Neuronal stem cell (in vitro differentiated cells): ENCODE data around the gene LRCH2. TPM values are rescaled to one million over a fixed set of nuclear protein-coding genes. Genes with fewer than 3 reads are reported as not detected.
A peak's percentile ranks its signal among the peaks of the same experiment; 100 is the strongest.

Source experiments
- DNase-seq: peaks from one replicate; pipeline ENCODE4 v3.0.0-alpha.2; 2013; ENCODE audit warnings: low spot score
- H2AFZ ChIP-seq: one replicate; pipeline ENCODE4 v1.6.1; 2013; ENCODE audit warnings: mild to moderate bottlenecking, low read length, inconsistent platforms
- H2AK5ac ChIP-seq: 2 replicates; pipeline ENCODE4 v1.6.1; 2013; ENCODE audit warnings: low read depth, mild to moderate bottlenecking, inconsistent platforms, low read length, moderate library complexity, mixed read lengths
- H2BK120ac ChIP-seq: 2 replicates; pipeline ENCODE4 v1.6.1; 2013; ENCODE audit warnings: low read depth, mild to moderate bottlenecking, inconsistent platforms, low read length, moderate library complexity, mixed read lengths
- H2BK12ac ChIP-seq: one replicate; pipeline ENCODE4 v1.6.1; 2013; ENCODE audit warnings: low read length, inconsistent platforms
- H2BK15ac ChIP-seq: 2 replicates; pipeline ENCODE4 v1.6.1; 2013; ENCODE audit warnings: mild to moderate bottlenecking, low read length, inconsistent platforms, mixed read lengths
- H2BK5ac ChIP-seq: one replicate; pipeline ENCODE4 v1.6.1; 2013; ENCODE audit warnings: inconsistent platforms, mild to moderate bottlenecking, low read length, moderate library complexity
- H3K14ac ChIP-seq: one replicate; pipeline ENCODE4 v1.6.1; 2013; ENCODE audit warnings: low read length, inconsistent platforms
- H3K18ac ChIP-seq: 2 replicates; pipeline ENCODE4 v1.6.1; 2013; ENCODE audit warnings: low read length, inconsistent platforms
- H3K23ac ChIP-seq: 2 replicates; pipeline ENCODE4 v1.6.1; 2013; ENCODE audit warnings: low read depth, mild to moderate bottlenecking, mixed read lengths, low read length, inconsistent platforms; ENCODE audit not compliant: poor library complexity
- H3K27ac ChIP-seq: replicated peaks from 3 replicates; pipeline ENCODE4 v1.5.1; 2013; ENCODE audit warnings: low read length, inconsistent platforms
- H3K27me3 ChIP-seq, 3 experiments: 2 replicates each; pipeline ENCODE4 v1.6.1; 2013; ENCODE audit warnings: low read length in 3 of 3, mild to moderate bottlenecking in 2 of 3, inconsistent platforms in 1 of 3, low read depth in 1 of 3, mixed read lengths in 1 of 3, moderate library complexity in 1 of 3; ENCODE audit not compliant: control insufficient read depth in 3 of 3, insufficient read depth in 3 of 3
- H3K36me3 ChIP-seq, 2 donors: replicated peaks in 1 of 2; 2 replicates each; pipeline ENCODE4 v1.6.1; 2013; ENCODE audit warnings: low read length in 2 of 2; ENCODE audit not compliant: control insufficient read depth in 2 of 2, insufficient read depth in 2 of 2
- H3K4ac ChIP-seq: 2 replicates; pipeline ENCODE4 v1.6.1; 2013; ENCODE audit warnings: inconsistent platforms, mild to moderate bottlenecking, low read length, moderate library complexity
- H3K4me1 ChIP-seq, 2 donors: 1 replicate in 1 of 2; 2 replicates in 1 of 2; pipeline ENCODE4 v1.6.1; 2013; ENCODE audit warnings: low read length in 2 of 2, low read depth in 1 of 2; ENCODE audit not compliant: control insufficient read depth in 2 of 2, insufficient read depth in 1 of 2
- H3K4me2 ChIP-seq: one replicate; pipeline ENCODE4 v1.6.1; 2013; ENCODE audit warnings: mild to moderate bottlenecking, low read length, inconsistent platforms; ENCODE audit not compliant: insufficient read depth, poor library complexity, severe bottlenecking
- H3K4me3 ChIP-seq, 2 donors: 2 replicates each; pipeline ENCODE4 v1.5.1; 2013; ENCODE audit warnings: low read length in 2 of 2, mild to moderate bottlenecking in 2 of 2, inconsistent platforms in 1 of 2, moderate library complexity in 1 of 2
- H3K79me1 ChIP-seq: one replicate; pipeline ENCODE4 v1.6.1; 2013; ENCODE audit warnings: low read depth, mild to moderate bottlenecking, inconsistent platforms, low read length, moderate library complexity
- H3K9ac ChIP-seq: one replicate; pipeline ENCODE4 v1.6.1; 2013; ENCODE audit warnings: mild to moderate bottlenecking, low read depth, low read length, inconsistent platforms; ENCODE audit not compliant: poor library complexity
- H3K9me3 ChIP-seq, 2 donors: replicated peaks in 1 of 2; 2 replicates each; pipeline versions ENCODE3 to v1.6.1; 2013; ENCODE audit warnings: low read length in 2 of 2, mild to moderate bottlenecking in 2 of 2, inconsistent platforms in 1 of 2, low read depth in 1 of 2, mixed read lengths in 1 of 2, moderate library complexity in 1 of 2; ENCODE audit not compliant: control insufficient read depth in 2 of 2, insufficient read depth in 1 of 2
- H4K8ac ChIP-seq: one replicate; pipeline ENCODE4 v1.6.1; 2013; ENCODE audit warnings: low read depth, mild to moderate bottlenecking, inconsistent platforms, low read length, moderate library complexity
- H4K91ac ChIP-seq: one replicate; pipeline ENCODE4 v1.6.1; 2013; ENCODE audit warnings: low read length, low read depth, mild to moderate bottlenecking, inconsistent platforms; ENCODE audit not compliant: poor library complexity
- WGBS, 2 donors: extraction: QIAGEN DNeasy Blood & Tissue Kit; methylation state at CpG; one replicate each; pipeline ENCODE4 v1.1.7; 2013; ENCODE audit warnings: missing lambda C conversion rate in 2 of 2, mixed read lengths in 1 of 2; ENCODE audit not compliant: insufficient read length in 2 of 2, insufficient replicate concordance in 1 of 2; ENCODE audit errors: extremely low coverage in 2 of 2; 5-methylcytosine and 5-hydroxymethylcytosine counted together
- polyA plus RNA-seq, 2 experiments: library from polyadenylated mRNA; stranded (reverse); fragments of 200-250 nt; gene quantifications; one replicate each; pipeline ENCODE4 v1.2.3, GENCODE V29; 2013

LRCH2 gene
- polyA plus RNA-seq (2013, experiment 1 of 2): 8.2 TPM
- polyA plus RNA-seq (2013, experiment 2 of 2): 8.7 TPM

- H2BK120ac ChIP-seq: no peak within 1 kb of the TSS
Observed at GRCh38 chrX:115233497-115234455, at the start of gene LRCH2. TSS of gene LRCH2 (minus strand) at chrX:115234096. CDS start at chrX:115234041, 55 bp downstream.

GRCh38 chrX:115269051-115269683 is 35.3 kb upstream of the LRCH2 start:
- no peaks in the 10 kb centered on the region for H3K4me1 ChIP-seq
- no peak overlapping the region for H3K23ac ChIP-seq
- H4K91ac ChIP-seq: no peak overlapping the region
- DNase-seq: no peak
- no peak overlapping the region for H3K18ac ChIP-seq
- no peak overlapping the region for H3K9ac ChIP-seq
- H3K79me1 ChIP-seq: no peaks in the 10 kb centered on the region
- no peak overlapping the region for H3K4me3 ChIP-seq
- H2AFZ ChIP-seq: no peak overlapping the region
- H2AK5ac ChIP-seq: no peak overlapping the region
- no peak overlapping the region for H2BK15ac ChIP-seq
- no peak overlapping the region for H3K27ac ChIP-seq
- H3K4me2 ChIP-seq: no peak overlapping the region
- WGBS, 2 donors: no CpG with 5 or more reads among the region's 1 CpG
- no peak overlapping the region for H3K4ac ChIP-seq
- no peak overlapping the region for H3K14ac ChIP-seq
- no peaks in the 10 kb centered on the region for H3K36me3 ChIP-seq
- H2BK12ac ChIP-seq: no peak overlapping the region
- H2BK120ac ChIP-seq: no peak overlapping the region
- no peak overlapping the region for H2BK5ac ChIP-seq
- no peaks in the 10 kb centered on the region for H3K9me3 ChIP-seq
- peaks cover 0 to 14% (median 0%) of the 10 kb centered on the region in 3 experiments for H3K27me3 ChIP-seq
- H4K8ac ChIP-seq: no peak overlapping the region

More at GRCh38 chrX:115233497-115234455, at the start of gene LRCH2:
- Histone ChIP-seq H4K8ac (no peak within 1 kb of the TSS), H3K4me1 (no peaks in the 10 kb centered on the region), H2AFZ (peak within 1 kb of the TSS; percentile 91), H3K79me1 (no peaks in the 10 kb centered on the region), H2BK5ac (no peak within 1 kb of the TSS), H4K91ac (no peak within 1 kb of the TSS), H3K23ac (no peak within 1 kb of the TSS), H3K4ac (no peak within 1 kb of the TSS), H3K27me3 (peaks cover 0 to 31% (median 0%) of the 10 kb centered on the region in 3 experiments), H3K4me2 (peak within 1 kb of the TSS; percentile 62), H2BK15ac (no peak within 1 kb of the TSS), H3K27ac (no peak within 1 kb of the TSS), H3K9ac (peak within 1 kb of the TSS; percentile 88), H3K18ac (peak within 1 kb of the TSS; percentile 71), H2BK12ac (no peak within 1 kb of the TSS), H3K14ac (no peak within 1 kb of the TSS), H3K4me3 (peak within 1 kb of the TSS; percentile 71 to 98), H3K9me3 (no peaks in the 10 kb centered on the region), H3K36me3 (no peaks in the 10 kb centered on the region), H2AK5ac (no peak within 1 kb of the TSS)
- no CpG with 5 or more reads among the region's 59 CpGs for WGBS, 2 donors
- peak; percentile 49 for DNase-seq

- Histone ChIP-seq H3K9ac (no peak overlapping the region), H3K36me3 (no peaks in the 10 kb centered on the region), H2AK5ac (no peak overlapping the region), H3K4ac (no peak overlapping the region), H3K23ac (no peak overlapping the region), H3K4me2 (no peak overlapping the region), H3K4me3 (no peak overlapping the region), H3K14ac (no peak overlapping the region), H3K18ac (no peak overlapping the region), H4K91ac (no peak overlapping the region), H3K27ac (no peak overlapping the region), H3K9me3 (no peaks in the 10 kb centered on the region), H3K27me3 (peaks cover 0 to 14% (median 0%) of the 10 kb centered on the region in 3 experiments), H3K79me1 (no peaks in the 10 kb centered on the region), H2BK5ac (no peak overlapping the region), H2AFZ (no peak overlapping the region), H2BK15ac (no peak overlapping the region), H3K4me1 (no peaks in the 10 kb centered on the region), H4K8ac (no peak overlapping the region), H2BK120ac (no peak overlapping the region), H2BK12ac (no peak overlapping the region)
- no CpG with 5 or more reads among the region's 3 CpGs for WGBS, 2 donors
- DNase-seq: no peak
Observed at GRCh38 chrX:115268421-115268820, 34.5 kb upstream of the LRCH2 start.

- Histone ChIP-seq H3K4me1 (no peaks in the 10 kb centered on the region), H2BK5ac (no peak overlapping the region), H3K79me1 (no peaks in the 10 kb centered on the region), H4K8ac (no peak overlapping the region), H3K14ac (no peak overlapping the region), H2BK120ac (no peak overlapping the region), H2BK12ac (no peak overlapping the region), H3K27ac (no peak overlapping the region), H2AFZ (no peak overlapping the region), H3K4me2 (no peak overlapping the region), H3K36me3 (no peaks in the 10 kb centered on the region), H3K9ac (no peak overlapping the region), H2AK5ac (no peak overlapping the region), H4K91ac (no peak overlapping the region), H2BK15ac (no peak overlapping the region), H3K9me3 (no peaks in the 10 kb centered on the region), H3K4ac (no peak overlapping the region), H3K27me3 (peaks cover 0 to 11% (median 0%) of the 10 kb centered on the region in 3 experiments), H3K4me3 (no peak overlapping the region), H3K23ac (no peak overlapping the region), H3K18ac (no peak overlapping the region)
- DNase-seq: no peak
- WGBS, 2 donors: no CpG with 5 or more reads among the region's 2 CpGs
Observed at GRCh38 chrX:115266300-115266699, 32.4 kb upstream of the LRCH2 start.
